Measurements from ENCODE around the gene FCRL6.

GRCh38 chr1:159853417-159854115 lies 51.4 kb downstream of the FCRL6 start:
- TF ChIP-seq, protein P1, sequence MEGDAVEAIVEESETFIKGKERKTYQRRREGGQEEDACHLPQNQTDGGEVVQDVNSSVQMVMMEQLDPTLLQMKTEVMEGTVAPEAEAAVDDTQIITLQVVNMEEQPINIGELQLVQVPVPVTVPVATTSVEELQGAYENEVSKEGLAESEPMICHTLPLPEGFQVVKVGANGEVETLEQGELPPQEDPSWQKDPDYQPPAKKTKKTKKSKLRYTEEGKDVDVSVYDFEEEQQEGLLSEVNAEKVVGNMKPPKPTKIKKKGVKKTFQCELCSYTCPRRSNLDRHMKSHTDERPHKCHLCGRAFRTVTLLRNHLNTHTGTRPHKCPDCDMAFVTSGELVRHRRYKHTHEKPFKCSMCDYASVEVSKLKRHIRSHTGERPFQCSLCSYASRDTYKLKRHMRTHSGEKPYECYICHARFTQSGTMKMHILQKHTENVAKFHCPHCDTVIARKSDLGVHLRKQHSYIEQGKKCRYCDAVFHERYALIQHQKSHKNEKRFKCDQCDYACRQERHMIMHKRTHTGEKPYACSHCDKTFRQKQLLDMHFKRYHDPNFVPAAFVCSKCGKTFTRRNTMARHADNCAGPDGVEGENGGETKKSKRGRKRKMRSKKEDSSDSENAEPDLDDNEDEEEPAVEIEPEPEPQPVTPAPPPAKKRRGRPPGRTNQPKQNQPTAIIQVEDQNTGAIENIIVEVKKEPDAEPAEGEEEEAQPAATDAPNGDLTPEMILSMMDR (IDR thresholded peaks at IDR 0.05; ENCODE audit: low read depth, low read length), result no peak
- no peak for TF ChIP-seq POLR2A (IDR thresholded peaks at IDR 0.05; ENCODE audit: extremely low read depth, insufficient read length)

Measured in NB4 (cell line).